Pancreas (tissue), 10 donors: ENCODE measurements around the gene TUBB8. TPM values are rescaled to one million over a fixed set of nuclear protein-coding genes. Genes with fewer than 3 reads are reported as not detected.
A peak's percentile ranks its signal among the peaks of the same experiment; 100 is the strongest.
"Not testable (repeated sequence)": the region's sequence is repeated elsewhere in the genome, so short reads cannot be mapped to it uniquely, and the experiment has no call there.

Experiments used
- ATAC-seq, 4 donors: fragments of 200-7000 bp; cut with Tn5 transposase; one replicate each; pipeline versions ENCODE4 v1.8.0 to v1.9.1; 2020; ENCODE audit warnings: mild to moderate bottlenecking in 4 of 4, moderate library complexity in 4 of 4
- DNase-seq, 6 donors: peaks; one replicate each; pipeline ENCODE4 v3.0.0-alpha.2; 2020
- FAIRE-seq: peaks from 2 replicates; lab custom pipeline; 2012; peaks lifted over from hg19 to GRCh38; lab: Jason Lieb, UNC
- H3K27ac ChIP-seq, 4 donors: fragments of 200-600 bp; sonication (generic); 1 replicate in 3 of 4; 2 replicates in 1 of 4; pipeline versions ENCODE4 v1.5.0 to v1.8.0; 2020
- H3K27me3 ChIP-seq, 4 donors: fragments of 200-600 bp; one replicate each; pipeline ENCODE4 v1.8.0; 2021
- H3K36me3 ChIP-seq, 3 donors: fragments of 200-600 bp; sonication (generic) in 1 of 3; one replicate each; pipeline versions ENCODE4 v1.5.0 to v1.8.0; 2020 to 2021
- H3K4me1 ChIP-seq, 3 donors: fragments of 200-600 bp; one replicate each; pipeline ENCODE4 v1.8.0; 2021
- H3K4me3 ChIP-seq, 4 donors: fragments of 200-600 bp; sonication (generic) in 2 of 4; one replicate each; pipeline versions ENCODE4 v1.5.0 to v1.8.0; 2020 to 2021
- H3K9me3 ChIP-seq, 4 donors: fragments of 200-600 bp; one replicate each; pipeline ENCODE4 v1.8.0; 2021
- WGBS, 2 donors: extraction: QIAGEN DNeasy Blood & Tissue Kit; methylation state at CpG; one replicate each; pipeline ENCODE4 v1.1.7; 2013; 5-methylcytosine and 5-hydroxymethylcytosine counted together
- intact Hi-C, 3 donors: fragments of 100-400 bp; cut with DNase I; formaldehyde crosslinking; loops; one replicate each; pipeline versions ENCODE4 v1.11.1 to v1.14.2; 2022
- polyA plus RNA-seq, 2 donors: library from polyadenylated mRNA; stranded (reverse); fragments of 200-250 nt; gene quantifications; one replicate each; pipeline ENCODE4 v1.2.3, GENCODE V29; 2013
- total RNA-seq, 6 donors: library from RNA; stranded (reverse); fragmentation: NEBNext Ultra II Directional in 4 of 6; extraction: Animal tissue kit (Norgen Biotek cat#: 25700) in 4 of 6; gene quantifications; one replicate each; pipeline versions ENCODE4 v1.2.1 to v1.2.4, GENCODE V29; 2021 to 2023
- TF ChIP-seq, protein P1 (sequence below), 4 donors: fragments of 200-600 bp; sonication (generic) in 3 of 4; IDR thresholded peaks; one replicate each; pipeline versions ENCODE4 v1.5.0 to v1.8.0; 2021; ENCODE audit warnings: antibody characterized with exemption in 4 of 4
- donor health status: healthy with polysubstance abuse.
- donor health status: DM: no; HTN: no; CAD: no; lungs with moderate emphysema.
- donor health status: DM: no; HTN: no; CAD: no.
- donor health status: control.
- donor health status: control.
- donor health status: Bipolar disorder and iron deficiency.
- donor health status: DM: yes; HTN: yes; CAD: no.
- donor health status: DM: no; HTN: no; CAD: no.
- donor health status: DM: no; HTN: no; CAD: no.
- donor health status: DM: yes; HTN: yes; CAD: no.

Gene TUBB8
- total and polyA plus RNA-seq, 8 donors = 0.09 to 0.46 (median 0.16) TPM; not detected in 5

DNA sequence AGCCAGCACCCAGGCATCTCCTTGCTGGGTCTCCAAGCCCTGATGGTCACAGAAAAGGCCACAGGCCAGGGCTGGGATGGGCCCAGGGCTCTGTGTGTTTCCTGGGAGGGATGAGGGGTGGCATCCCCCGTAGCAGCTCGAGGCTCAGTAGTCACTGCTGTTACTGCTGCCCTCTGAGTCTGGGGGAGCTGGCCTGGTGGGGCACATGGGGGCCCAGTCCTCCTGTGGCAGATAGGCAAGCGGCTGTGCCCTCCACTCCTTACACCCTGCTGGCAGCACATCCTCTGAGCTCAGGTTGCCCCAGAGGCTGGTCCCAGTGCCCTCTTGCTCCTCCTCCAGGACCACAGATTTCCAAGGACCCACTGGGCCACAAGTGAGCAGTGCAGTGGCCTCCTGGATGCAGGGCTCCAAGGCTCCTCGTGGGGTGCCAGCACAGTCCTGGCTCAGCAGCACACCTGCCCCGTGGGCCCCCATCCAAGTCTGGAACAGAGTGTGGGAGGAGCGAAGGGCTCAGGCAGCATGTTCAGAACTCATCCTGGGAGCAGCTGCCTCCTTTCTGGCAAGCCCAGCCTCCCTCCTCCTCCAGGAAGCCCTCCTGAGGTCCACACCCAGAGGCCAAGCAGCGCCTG is 31.5 kb upstream of the TUBB8 start:
- Histone ChIP-seq H3K9me3 (no peaks in the 10 kb centered on the region), H3K4me1 (peaks cover 0 to 8% (median 0%) of the 10 kb centered on the region in 3 donors), H3K36me3 (no peaks in the 10 kb centered on the region), H3K27ac (no peak overlapping the region), H3K27me3 (no peaks in the 10 kb centered on the region), H3K4me3 (no peak overlapping the region)
- 65% methylated on average over 6 to 7 of the region's 7 CpGs for WGBS, 2 donors
- intact Hi-C loops = no loop called here
- TF ChIP-seq, protein P1, sequence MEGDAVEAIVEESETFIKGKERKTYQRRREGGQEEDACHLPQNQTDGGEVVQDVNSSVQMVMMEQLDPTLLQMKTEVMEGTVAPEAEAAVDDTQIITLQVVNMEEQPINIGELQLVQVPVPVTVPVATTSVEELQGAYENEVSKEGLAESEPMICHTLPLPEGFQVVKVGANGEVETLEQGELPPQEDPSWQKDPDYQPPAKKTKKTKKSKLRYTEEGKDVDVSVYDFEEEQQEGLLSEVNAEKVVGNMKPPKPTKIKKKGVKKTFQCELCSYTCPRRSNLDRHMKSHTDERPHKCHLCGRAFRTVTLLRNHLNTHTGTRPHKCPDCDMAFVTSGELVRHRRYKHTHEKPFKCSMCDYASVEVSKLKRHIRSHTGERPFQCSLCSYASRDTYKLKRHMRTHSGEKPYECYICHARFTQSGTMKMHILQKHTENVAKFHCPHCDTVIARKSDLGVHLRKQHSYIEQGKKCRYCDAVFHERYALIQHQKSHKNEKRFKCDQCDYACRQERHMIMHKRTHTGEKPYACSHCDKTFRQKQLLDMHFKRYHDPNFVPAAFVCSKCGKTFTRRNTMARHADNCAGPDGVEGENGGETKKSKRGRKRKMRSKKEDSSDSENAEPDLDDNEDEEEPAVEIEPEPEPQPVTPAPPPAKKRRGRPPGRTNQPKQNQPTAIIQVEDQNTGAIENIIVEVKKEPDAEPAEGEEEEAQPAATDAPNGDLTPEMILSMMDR (IDR thresholded peaks at IDR 0.05) = no peak
- FAIRE-seq (no peak), ATAC-seq (peak in 1 of 4 donors; percentile 29), DNase-seq (peak in 4 of 6 donors; percentile 46 to 80 (median 61))

DNA sequence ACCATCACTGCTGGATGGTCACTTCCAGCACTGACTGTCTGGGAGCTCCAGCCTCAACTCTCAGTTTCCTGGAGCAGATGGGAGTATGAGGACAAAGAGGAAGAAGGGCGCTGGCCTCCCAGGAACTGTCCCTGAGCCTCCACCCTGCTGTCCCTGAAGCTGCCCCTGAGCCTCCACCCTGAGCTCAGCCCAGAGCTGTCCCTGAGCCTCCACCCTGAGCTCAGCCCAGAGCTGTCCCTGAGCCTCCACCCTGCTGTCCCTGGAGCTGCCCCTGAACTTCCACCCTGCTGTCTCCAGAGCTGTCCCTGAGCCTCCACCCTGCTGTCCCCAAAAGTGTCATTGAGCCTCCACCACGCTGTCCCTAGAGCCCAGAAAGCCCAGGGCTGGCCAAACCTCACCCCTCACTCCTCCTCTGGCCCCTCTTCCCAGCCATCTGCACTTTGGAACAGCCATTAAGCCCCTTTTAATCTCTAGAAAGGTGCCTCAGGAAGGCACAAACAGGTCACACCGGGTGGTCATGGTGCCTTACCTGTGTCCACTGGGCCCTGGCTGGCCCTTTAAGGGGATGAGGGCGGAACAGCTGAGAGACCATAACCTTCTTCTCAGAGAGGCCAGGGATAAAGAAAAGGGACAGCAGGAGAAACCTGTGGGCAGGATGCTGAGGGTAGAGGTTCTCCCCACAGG is 30.6 kb upstream of the TUBB8 start:
- ATAC-seq (no peak), DNase-seq (no peak), FAIRE-seq (no peak)
- H3K27me3 ChIP-seq = no peaks in the 10 kb centered on the region
- TF ChIP-seq, protein P1 (IDR thresholded peaks at IDR 0.05) = no peak
- 91 to 92% methylated on average over 4 of the region's 4 CpGs for WGBS, 2 donors
- intact Hi-C loops = no loop called here
- H3K9me3 ChIP-seq = no peaks in the 10 kb centered on the region
- H3K27ac ChIP-seq = no peak overlapping the region
- no peak overlapping the region for H3K4me3 ChIP-seq
- no peaks in the 10 kb centered on the region for H3K36me3 ChIP-seq
- peaks cover 0 to 8% (median 0%) of the 10 kb centered on the region in 3 donors for H3K4me1 ChIP-seq

DNA sequence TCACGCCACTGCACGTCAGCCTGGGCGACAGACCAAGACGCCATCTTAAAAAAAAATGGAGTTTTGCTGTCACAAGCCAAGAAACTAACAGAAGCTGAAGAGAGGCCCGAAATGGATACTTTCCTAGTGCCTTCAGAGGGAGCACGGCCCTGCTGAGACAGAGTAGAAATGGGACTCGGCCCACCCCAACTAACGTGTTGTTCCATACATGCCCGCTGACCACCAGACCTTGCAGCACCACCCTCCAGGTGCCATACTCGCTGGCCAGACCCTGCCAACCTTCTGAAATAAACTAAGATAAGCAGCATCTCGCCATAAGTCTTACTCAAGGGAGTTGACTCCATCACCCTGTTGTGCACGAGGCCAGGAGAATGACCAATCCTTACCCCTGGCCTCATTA is 29.5 kb upstream of the TUBB8 start:
- TF ChIP-seq, protein P1 (IDR thresholded peaks at IDR 0.05) = no peak
- Histone ChIP-seq H3K27me3 (no peaks in the 10 kb centered on the region), H3K4me1 (peaks cover 0 to 8% (median 0%) of the 10 kb centered on the region in 3 donors), H3K4me3 (no peak overlapping the region), H3K9me3 (no peaks in the 10 kb centered on the region), H3K27ac (no peak overlapping the region), H3K36me3 (no peaks in the 10 kb centered on the region)
- ATAC-seq (no peak), FAIRE-seq (no peak), DNase-seq (no peak)
- intact Hi-C loops = no loop called here
- 90 to 97% methylated on average over 12 of the region's 12 CpGs for WGBS, 2 donors

DNA sequence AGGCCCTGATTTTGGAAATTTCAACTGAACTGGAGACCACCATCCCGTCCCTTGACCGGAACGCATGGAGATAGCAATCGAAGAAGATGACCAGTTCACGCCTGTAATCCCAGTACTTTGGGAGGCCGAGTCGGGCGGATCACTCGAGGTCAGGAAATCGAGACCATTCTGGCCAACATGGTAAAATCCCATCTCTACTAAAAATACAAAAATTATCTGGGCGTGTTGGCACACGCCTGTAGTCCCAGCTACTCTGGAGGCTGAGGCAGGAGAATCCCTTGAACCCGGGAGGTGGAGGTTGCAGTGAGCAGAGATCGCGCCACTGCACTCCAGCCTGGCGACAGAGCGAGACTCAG is 25.1 kb upstream of the TUBB8 start:
- H3K27me3 ChIP-seq, ATAC-seq, H3K36me3 ChIP-seq, DNase-seq, H3K9me3 ChIP-seq, intact Hi-C loops, H3K27ac ChIP-seq, H3K4me1 ChIP-seq, FAIRE-seq: not testable (repeated sequence)
- peak overlapping the region in 2 of 4 donors; percentile 47 to 53 for H3K4me3 ChIP-seq
- 31 to 35% methylated on average over 17 of the region's 17 CpGs for WGBS, 2 donors

DNA sequence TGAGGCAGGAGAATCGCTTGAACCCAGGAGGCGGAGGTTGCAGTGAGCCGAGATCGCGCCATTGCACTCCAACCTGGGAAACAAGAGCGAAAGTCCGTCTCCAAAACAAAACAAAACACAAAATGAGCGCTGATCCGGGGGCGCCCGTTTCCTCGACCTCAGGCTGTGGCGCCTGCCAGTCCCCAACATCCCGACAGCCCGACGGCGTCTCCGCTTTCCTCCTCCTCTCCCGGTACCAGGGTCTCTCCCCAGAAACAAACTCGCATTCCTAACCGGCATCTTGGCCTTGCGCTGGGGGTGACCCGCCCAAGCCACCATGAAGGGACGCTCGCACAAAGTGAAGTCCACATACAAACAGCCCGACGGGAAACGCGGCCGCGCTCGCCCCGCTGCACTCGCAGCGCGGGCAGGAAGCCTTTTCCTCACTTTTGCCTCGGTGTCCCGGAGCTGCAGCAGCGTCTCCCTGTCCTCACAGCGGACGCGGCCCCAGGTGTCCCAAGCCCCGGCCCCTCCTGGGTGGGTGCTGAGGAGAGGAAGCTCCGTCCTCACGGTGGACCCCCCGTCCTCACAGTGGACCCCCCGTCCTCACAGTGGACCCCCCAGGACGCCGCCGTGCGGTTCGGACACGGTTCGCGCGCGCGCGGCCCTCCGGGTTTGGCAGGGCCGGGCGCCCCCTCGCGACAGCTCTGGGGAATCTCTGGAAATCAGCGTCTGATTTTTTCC is 24.6 kb upstream of the TUBB8 start:
- DNase-seq (peak; percentile 41 to 87 (median 61)), ATAC-seq (peak; percentile 63 to 80 (median 75))
- H3K36me3 ChIP-seq, H3K4me1 ChIP-seq, H3K27me3 ChIP-seq, FAIRE-seq, H3K9me3 ChIP-seq, H3K27ac ChIP-seq, intact Hi-C loops: not testable (repeated sequence)
- peak overlapping the region; percentile 29 to 53 (median 44) for H3K4me3 ChIP-seq
- 1 to 6% methylated on average over 40 to 65 of the region's 65 CpGs for WGBS, 2 donors
- TF ChIP-seq, protein P1 (IDR thresholded peaks at IDR 0.05) = peak; percentile 35 to 53 (median 48)

DNA sequence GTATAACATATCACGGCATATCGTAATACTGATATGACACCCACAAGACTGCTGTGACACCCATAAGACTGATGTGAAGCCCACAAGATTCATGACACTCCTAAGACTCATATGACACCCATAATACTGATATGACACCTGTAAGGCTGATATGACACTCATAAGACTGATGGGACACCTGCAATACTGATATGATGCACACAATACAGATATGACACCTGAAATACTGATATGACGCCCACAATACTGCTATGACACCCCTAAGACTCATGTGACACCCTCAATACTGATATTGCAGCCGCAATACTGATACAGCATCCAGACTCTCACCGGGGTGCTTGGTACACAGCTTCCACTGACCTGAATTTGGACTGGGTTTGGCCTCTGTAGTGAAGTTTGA is 19.1 kb upstream of the TUBB8 start:
- H3K9me3 ChIP-seq, FAIRE-seq, DNase-seq, H3K27ac ChIP-seq, ATAC-seq, H3K27me3 ChIP-seq, intact Hi-C loops, H3K4me1 ChIP-seq, H3K36me3 ChIP-seq, H3K4me3 ChIP-seq: not testable (repeated sequence)
- 70 to 79% methylated on average over 5 of the region's 5 CpGs for WGBS, 2 donors

DNA sequence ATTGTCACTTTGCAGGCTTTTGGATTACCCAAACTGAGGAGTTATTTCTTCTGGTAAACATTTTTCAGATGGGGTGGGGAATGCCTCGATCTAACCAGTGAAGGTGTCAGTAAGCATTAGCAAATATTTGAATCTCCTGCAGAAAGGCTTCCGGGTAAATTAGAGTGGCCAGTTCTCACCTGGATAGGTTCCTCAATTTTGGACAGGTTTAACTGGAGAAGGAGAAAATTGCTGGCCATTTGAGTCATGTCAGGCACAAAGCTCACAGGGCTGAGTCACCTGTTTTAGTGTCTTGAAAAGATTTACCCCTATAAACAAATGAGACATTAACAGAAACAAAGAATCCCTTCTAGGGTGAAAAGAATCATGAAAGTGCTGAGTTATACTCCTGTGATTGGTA is 830 bp upstream of the TUBB8 start:
- H3K4me1 ChIP-seq, H3K27me3 ChIP-seq, FAIRE-seq, ATAC-seq, H3K27ac ChIP-seq, intact Hi-C loops, H3K9me3 ChIP-seq, DNase-seq, H3K4me3 ChIP-seq, H3K36me3 ChIP-seq: not testable (repeated sequence)
- 58 to 77% methylated on average over 2 of the region's 2 CpGs for WGBS, 2 donors

DNA sequence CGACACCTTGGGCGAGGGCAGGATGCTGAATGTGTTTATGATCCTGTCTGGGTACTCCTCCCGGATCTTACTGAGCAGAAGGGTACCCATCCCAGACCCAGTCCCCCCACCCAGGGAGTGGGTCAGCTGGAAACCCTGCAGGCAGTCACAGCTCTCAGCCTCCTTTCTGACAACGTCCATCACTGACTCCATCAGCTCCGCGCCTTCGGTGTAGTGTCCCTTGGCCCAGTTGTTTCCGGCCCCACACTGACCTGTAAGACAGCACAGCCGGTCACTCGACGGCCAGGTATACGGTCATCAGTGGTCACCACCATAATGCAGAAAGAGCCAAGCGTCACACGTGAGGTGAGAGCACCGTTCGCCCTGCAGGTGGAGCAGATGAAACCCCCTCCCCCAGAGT is 1.2 kb downstream of the TUBB8 start:
- intact Hi-C loops, H3K9me3 ChIP-seq, DNase-seq, H3K27ac ChIP-seq, H3K27me3 ChIP-seq, FAIRE-seq, ATAC-seq, H3K36me3 ChIP-seq, H3K4me3 ChIP-seq, H3K4me1 ChIP-seq: not testable (repeated sequence)
- 85 to 90% methylated on average over 10 to 16 of the region's 16 CpGs for WGBS, 2 donors
